Measurements from ENCODE around the gene LRRC74B.

Gene LRRC74B

GRCh38 chr22:21101877-21102638 lies 56.3 kb downstream of the LRRC74B start:
- no peak for DNase-seq (ENCODE audit: low read depth)
- TF ChIP-seq CTCF (conservative IDR thresholded peaks at IDR 0.05; ENCODE audit: low read depth, low read length), result no peak
- H3K4me3 ChIP-seq (ENCODE audit: low read depth, low read length), result no peak overlapping the region

GRCh38 chr22:21102659-21103267 lies 57.0 kb downstream of the LRRC74B start:
- peak overlapping the region; percentile 20 for H3K4me3 ChIP-seq (ENCODE audit: low read depth, low read length)
- peak; percentile 88 for TF ChIP-seq CTCF (conservative IDR thresholded peaks at IDR 0.05; ENCODE audit: low read depth, low read length)

GRCh38 chr22:21103633-21104032 lies 57.9 kb downstream of the LRRC74B start:
- no peak for DNase-seq (ENCODE audit: low read depth)

More at GRCh38 chr22:21102659-21103267, 57.0 kb downstream of the LRRC74B start:
- DNase-seq (ENCODE audit: low read depth), result peak; percentile 73

GRCh38 chr22:21104126-21104691 lies 58.5 kb downstream of the LRRC74B start:
- no peak for DNase-seq (ENCODE audit: low read depth)
- peak; percentile 29 for TF ChIP-seq CTCF (conservative IDR thresholded peaks at IDR 0.05; ENCODE audit: low read depth, low read length)
- H3K4me3 ChIP-seq (ENCODE audit: low read depth, low read length), result no peak overlapping the region

More at GRCh38 chr22:21103633-21104032, 57.9 kb downstream of the LRRC74B start:
- H3K4me3 ChIP-seq (ENCODE audit: low read depth, low read length), result no peak overlapping the region
- TF ChIP-seq CTCF (conservative IDR thresholded peaks at IDR 0.05; ENCODE audit: low read depth, low read length), result no peak

GRCh38 chr22:21105294-21105693 lies 59.5 kb downstream of the LRRC74B start:
- no peak for TF ChIP-seq CTCF (conservative IDR thresholded peaks at IDR 0.05; ENCODE audit: low read depth, low read length)
- no peak overlapping the region for H3K4me3 ChIP-seq (ENCODE audit: low read depth, low read length)
- no peak for DNase-seq (ENCODE audit: low read depth)

- TF ChIP-seq CTCF (conservative IDR thresholded peaks at IDR 0.05; ENCODE audit: low read depth, low read length), result no peak
- DNase-seq (ENCODE audit: low read depth), result no peak
- no peak overlapping the region for H3K4me3 ChIP-seq (ENCODE audit: low read depth, low read length)
These were observed 60.3 kb downstream of the LRRC74B start for GRCh38 chr22:21106000-21106399.
